ENCODE data around the gene KIF4B. TPM values are rescaled to one million over a fixed set of nuclear protein-coding genes. Genes with fewer than 3 reads are reported as not detected.

Gene KIF4B
- total and polyA plus RNA-seq, 12 donors, result 0.06 to 0.09 TPM; not detected in 10

- no peak overlapping the region for H3K4me3 ChIP-seq
- no peaks in the 10 kb centered on the region for H3K9me3 ChIP-seq (replicated peaks in 1 of 3)
- intact Hi-C loops (cut with DNase I), result no loop called here
- WGBS, 4 donors, result 15 to 37% (median 21%) methylated on average over 1 of the region's 1 CpG
- no peaks in the 10 kb centered on the region for H3K27me3 ChIP-seq
- no peak overlapping the region for H3K27ac ChIP-seq
- no peak for TF ChIP-seq CTCF (IDR thresholded peaks at IDR 0.05)
- no peak for TF ChIP-seq POLR2A (IDR thresholded peaks at IDR 0.05)
- no peaks in the 10 kb centered on the region for H3K4me1 ChIP-seq (replicated peaks in 1 of 2)
- DNase-seq, result no peak
- H3K36me3 ChIP-seq (replicated peaks in 1 of 2), result no peaks in the 10 kb centered on the region
Measured at GRCh38 chr5:155049569-155050383, 36.2 kb downstream of the KIF4B start.

DNA sequence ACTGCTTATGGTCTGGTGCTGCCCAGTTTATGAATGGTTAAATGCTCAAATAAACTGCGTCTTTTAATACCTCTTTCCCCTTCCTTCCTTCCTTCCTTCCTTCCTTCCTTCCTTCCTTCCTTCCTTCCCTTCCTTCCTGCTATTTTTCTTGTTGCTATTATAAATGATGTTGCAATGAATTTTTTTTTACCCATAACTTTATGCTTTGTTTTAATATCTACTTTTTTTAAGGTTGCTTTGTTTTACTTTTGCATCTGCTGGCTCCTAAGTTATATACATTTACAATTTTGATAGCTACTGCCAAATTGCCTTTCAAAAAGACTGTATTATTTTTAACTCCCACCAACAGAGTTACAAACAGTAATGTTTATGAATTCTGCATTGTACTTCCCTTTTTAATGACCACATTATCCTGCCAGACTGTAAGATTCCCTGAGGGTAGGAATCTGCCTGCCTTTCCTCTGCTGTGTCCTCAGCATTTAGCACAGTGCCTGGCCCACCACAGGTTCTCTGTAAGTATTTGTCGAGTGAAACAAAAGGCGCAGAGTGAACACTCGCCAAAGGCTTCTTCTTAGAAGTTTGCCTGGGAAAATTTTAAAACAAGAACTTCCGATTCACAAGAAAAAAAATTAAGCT lies 36.9 kb downstream of the KIF4B start:
- Histone ChIP-seq H3K27ac (no peak overlapping the region), H3K27me3 (no peaks in the 10 kb centered on the region), H3K4me1 (replicated peaks in 1 of 2) (no peaks in the 10 kb centered on the region), H3K9me3 (replicated peaks in 1 of 3) (no peaks in the 10 kb centered on the region), H3K4me3 (no peak overlapping the region), H3K36me3 (replicated peaks in 1 of 2) (no peaks in the 10 kb centered on the region)
- DNase-seq, result no peak
- TF ChIP-seq CTCF (IDR thresholded peaks at IDR 0.05) (no peak), POLR2A (IDR thresholded peaks at IDR 0.05) (no peak)
- intact Hi-C loops (cut with DNase I), result no loop called here
- 56 to 68% (median 67%) methylated on average over 5 of the region's 5 CpGs for WGBS, 4 donors

- no peaks in the 10 kb centered on the region for H3K27me3 ChIP-seq
- H3K4me1 ChIP-seq (replicated peaks in 1 of 2), result no peaks in the 10 kb centered on the region
- 63 to 71% (median 64%) methylated on average over 4 of the region's 4 CpGs for WGBS, 4 donors
- no peak overlapping the region for H3K4me3 ChIP-seq
- intact Hi-C loops (cut with DNase I), result no loop called here
- TF ChIP-seq POLR2A (IDR thresholded peaks at IDR 0.05), result no peak
- TF ChIP-seq CTCF (IDR thresholded peaks at IDR 0.05), result no peak
- no peaks in the 10 kb centered on the region for H3K36me3 ChIP-seq (replicated peaks in 1 of 2)
- no peak overlapping the region for H3K27ac ChIP-seq
- no peaks in the 10 kb centered on the region for H3K9me3 ChIP-seq (replicated peaks in 1 of 3)
- DNase-seq, result no peak
Measured at GRCh38 chr5:155052532-155052931, 39.0 kb downstream of the KIF4B start.

DNA sequence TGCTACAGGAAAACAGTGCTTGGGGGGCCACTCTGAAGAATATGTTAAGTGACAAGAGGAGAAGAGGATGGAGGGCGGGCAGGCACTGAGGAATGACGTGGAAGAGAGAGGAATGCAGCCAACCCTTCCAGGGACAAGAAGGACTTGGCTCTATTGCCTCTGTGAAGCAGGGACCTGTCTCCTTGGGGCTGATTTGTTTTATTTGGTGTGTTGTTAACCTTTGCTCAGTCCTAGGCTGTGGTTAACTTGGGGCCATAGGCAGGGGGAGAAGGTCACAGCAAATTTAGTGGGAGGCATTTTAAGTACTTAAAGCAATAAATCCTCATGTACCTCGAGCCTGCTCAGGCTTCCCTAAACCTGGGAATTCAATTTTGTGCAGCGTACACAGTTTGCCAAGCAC lies 39.9 kb downstream of the KIF4B start:
- Histone ChIP-seq H3K4me1 (replicated peaks in 1 of 2) (no peaks in the 10 kb centered on the region), H3K4me3 (no peak overlapping the region)
- WGBS, 4 donors, result 28 to 45% (median 41%) methylated on average over 4 of the region's 4 CpGs

More for the DNA sequence above, 39.9 kb downstream of the KIF4B start:
- no peak for DNase-seq
- no peaks in the 10 kb centered on the region for H3K27me3 ChIP-seq
- H3K9me3 ChIP-seq (replicated peaks in 1 of 3), result no peaks in the 10 kb centered on the region
- no peak overlapping the region for H3K27ac ChIP-seq
- H3K36me3 ChIP-seq (replicated peaks in 1 of 2), result no peaks in the 10 kb centered on the region
- TF ChIP-seq CTCF (IDR thresholded peaks at IDR 0.05), result no peak
- no peak for TF ChIP-seq POLR2A (IDR thresholded peaks at IDR 0.05)
- intact Hi-C loops (cut with DNase I), result no loop called here

All from adrenal gland (tissue), 12 donors.